ENCODE results near the gene TENT4A. TPM values are rescaled to one million over a fixed set of nuclear protein-coding genes. Genes with fewer than 3 reads are reported as not detected.

Gene TENT4A
- total RNA-seq, 1 experiment from 2014 or later = 25.6 TPM

DNA sequence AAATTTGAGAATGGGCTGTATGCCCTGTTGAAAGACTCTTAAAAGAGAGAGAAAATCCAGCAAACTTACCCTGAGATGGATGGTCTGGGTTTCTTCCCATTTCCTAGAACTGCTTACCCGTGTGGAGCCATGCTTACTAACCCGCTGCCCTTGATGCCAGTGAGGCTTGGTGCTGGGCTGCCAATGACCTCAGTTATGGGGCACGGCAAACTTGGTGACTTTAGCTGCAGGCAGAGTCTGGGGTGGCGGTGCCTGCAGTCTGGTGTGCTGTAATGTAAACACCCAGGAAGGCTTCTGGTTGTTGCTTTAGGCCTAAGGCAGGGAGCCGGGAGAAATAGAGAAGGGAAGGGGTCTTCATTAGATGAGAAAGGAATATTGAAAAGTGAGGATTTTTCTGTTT lies 7.3 kb upstream of the TENT4A start:
- H3K79me1 ChIP-seq (ENCODE audit: insufficient read depth, low read depth, low read length, poor library complexity, severe bottlenecking) = no peaks in the 10 kb centered on the region
- H2BK5ac ChIP-seq (ENCODE audit: insufficient read length, low read length) = no peak overlapping the region
- no peak overlapping the region for H3K56ac ChIP-seq (ENCODE audit: insufficient read length, low read depth, low read length)
- H3T11ph ChIP-seq (ENCODE audit: low read length) = no peak overlapping the region
- TF ChIP-seq, protein P1, sequence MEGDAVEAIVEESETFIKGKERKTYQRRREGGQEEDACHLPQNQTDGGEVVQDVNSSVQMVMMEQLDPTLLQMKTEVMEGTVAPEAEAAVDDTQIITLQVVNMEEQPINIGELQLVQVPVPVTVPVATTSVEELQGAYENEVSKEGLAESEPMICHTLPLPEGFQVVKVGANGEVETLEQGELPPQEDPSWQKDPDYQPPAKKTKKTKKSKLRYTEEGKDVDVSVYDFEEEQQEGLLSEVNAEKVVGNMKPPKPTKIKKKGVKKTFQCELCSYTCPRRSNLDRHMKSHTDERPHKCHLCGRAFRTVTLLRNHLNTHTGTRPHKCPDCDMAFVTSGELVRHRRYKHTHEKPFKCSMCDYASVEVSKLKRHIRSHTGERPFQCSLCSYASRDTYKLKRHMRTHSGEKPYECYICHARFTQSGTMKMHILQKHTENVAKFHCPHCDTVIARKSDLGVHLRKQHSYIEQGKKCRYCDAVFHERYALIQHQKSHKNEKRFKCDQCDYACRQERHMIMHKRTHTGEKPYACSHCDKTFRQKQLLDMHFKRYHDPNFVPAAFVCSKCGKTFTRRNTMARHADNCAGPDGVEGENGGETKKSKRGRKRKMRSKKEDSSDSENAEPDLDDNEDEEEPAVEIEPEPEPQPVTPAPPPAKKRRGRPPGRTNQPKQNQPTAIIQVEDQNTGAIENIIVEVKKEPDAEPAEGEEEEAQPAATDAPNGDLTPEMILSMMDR (conservative IDR thresholded peaks at IDR 0.05) = no peak
- Mint-ChIP-seq H3K27ac (no peak overlapping the region), H3K27me3 (ENCODE audit: low read depth) (peaks cover 13% of the 10 kb centered on the region), H3K4me3 (no peak overlapping the region), H3K9me3 (no peaks in the 10 kb centered on the region), H3K4me1 (peaks cover 11 to 14% of the 10 kb centered on the region in 2 experiments), H3K36me3 (ENCODE audit: insufficient read depth in 1 of 3, low read depth in 3 of 3) (no peaks in the 10 kb centered on the region; a peak in 1 of 7 replicates)
- no CpG with 5 or more reads among the region's 5 CpGs for WGBS (ENCODE audit: extremely low coverage, insufficient read length, low lambda C conversion rate)
- H4K20me1 ChIP-seq (ENCODE audit: control insufficient read depth, insufficient read depth, insufficient read length) = no peaks in the 10 kb centered on the region
- no peaks in the 10 kb centered on the region for H3K23me2 ChIP-seq (ENCODE audit: insufficient read length, low read depth, low read length, poor library complexity, severe bottlenecking)
- H2BK12ac ChIP-seq (ENCODE audit: insufficient read length, low read depth, low read length) = no peak overlapping the region
- H3K9ac ChIP-seq (ENCODE audit: extremely low read depth, insufficient read length, low read length) = no peak overlapping the region
- no peak overlapping the region for H2BK15ac ChIP-seq (ENCODE audit: low read depth, low read length)
- no peak overlapping the region for H3K18ac ChIP-seq (ENCODE audit: insufficient read length, low read depth, low read length)
- H3K4me1 ChIP-seq (ENCODE audit: insufficient read depth, low read length) = peaks cover 4% of the 10 kb centered on the region; the same call in 1 of the 2 replicates
- no peak for DNase-seq
- no peaks in the 10 kb centered on the region for H3K79me2 ChIP-seq (ENCODE audit: insufficient read depth, low read length)
- H3K23ac ChIP-seq (ENCODE audit: insufficient read length, low read depth, low read length) = no peak overlapping the region
- H3K27me3 ChIP-seq (ENCODE audit: insufficient read depth, low read length) = no peaks in the 10 kb centered on the region
- no peak overlapping the region for H3K4me2 ChIP-seq (ENCODE audit: insufficient read depth, insufficient read length, low read length)
- H3K14ac ChIP-seq (ENCODE audit: insufficient read depth, low read length) = no peak overlapping the region
- H3K27ac ChIP-seq (ENCODE audit: insufficient read length, low read depth, low read length) = no peak overlapping the region
- no peak overlapping the region for H3K4ac ChIP-seq (ENCODE audit: low read depth, low read length)
- no peak overlapping the region for H4K91ac ChIP-seq (ENCODE audit: insufficient read length, low read depth, low read length)
- H4K8ac ChIP-seq (replicated peaks; ENCODE audit: insufficient read length, low read depth, low read length) = no peak overlapping the region
- no peak overlapping the region for H4K5ac ChIP-seq (ENCODE audit: insufficient read length, low read depth, low read length)
- H2AFZ ChIP-seq (ENCODE audit: low read length) = no peak overlapping the region
- no peak overlapping the region for H2BK20ac ChIP-seq (ENCODE audit: low read depth, low read length, poor library complexity, severe bottlenecking)
- no peak overlapping the region for H2BK120ac ChIP-seq (ENCODE audit: low read depth, low read length, poor library complexity, severe bottlenecking)
- no peaks in the 10 kb centered on the region for H3K9me3 ChIP-seq (ENCODE audit: control insufficient read depth, low read depth, low read length)
- H2AK5ac ChIP-seq (ENCODE audit: insufficient read length, low read length) = no peak overlapping the region
